Non-pigmented ciliary epithelial cell (primary cell): ENCODE measurements around the gene RBM19.

ENCODE experiments used
- DNase-seq: peaks from one replicate; pipeline ENCODE4 v3.0.0-alpha.2; 2010; ENCODE audit warnings: low read depth

The RBM19 gene

GRCh38 chr12:113958108-113958507, 8.0 kb downstream of the RBM19 start:
- no peak for DNase-seq

GRCh38 chr12:113957627-113958026, 8.5 kb downstream of the RBM19 start:
- DNase-seq: no peak

GRCh38 chr12:113955109-113955970, 10.8 kb downstream of the RBM19 start:
- DNase-seq: no peak

GRCh38 chr12:113954547-113954946, 11.6 kb downstream of the RBM19 start:
- DNase-seq: no peak

GRCh38 chr12:113950873-113951272, 15.3 kb downstream of the RBM19 start:
- DNase-seq: no peak

- no peak for DNase-seq
These were observed 16.5 kb downstream of the RBM19 start for GRCh38 chr12:113949321-113950305.

- no peak for DNase-seq
These were observed 17.8 kb downstream of the RBM19 start for GRCh38 chr12:113948151-113948914.

GRCh38 chr12:113946175-113946574, 19.9 kb downstream of the RBM19 start:
- no peak for DNase-seq

GRCh38 chr12:113945174-113946173, 20.7 kb downstream of the RBM19 start:
- no peak for DNase-seq

GRCh38 chr12:113942209-113942608, 23.9 kb downstream of the RBM19 start:
- no peak for DNase-seq

- DNase-seq: no peak
These were observed 25.0 kb downstream of the RBM19 start for GRCh38 chr12:113941208-113941486.

- no peak for DNase-seq
These were observed 25.5 kb downstream of the RBM19 start for GRCh38 chr12:113940357-113941207.

GRCh38 chr12:113939867-113940266, 26.3 kb downstream of the RBM19 start:
- DNase-seq: no peak

GRCh38 chr12:113938471-113938870, 27.7 kb downstream of the RBM19 start:
- no peak for DNase-seq

GRCh38 chr12:113936460-113936859, 29.7 kb downstream of the RBM19 start:
- no peak for DNase-seq

- no peak for DNase-seq
These were observed 30.7 kb downstream of the RBM19 start for GRCh38 chr12:113935459-113935858.

- no peak for DNase-seq
These were observed 31.2 kb downstream of the RBM19 start for GRCh38 chr12:113934946-113935345.

GRCh38 chr12:113934060-113934814, 31.9 kb downstream of the RBM19 start:
- DNase-seq: no peak

GRCh38 chr12:113933201-113933786, 32.8 kb downstream of the RBM19 start:
- DNase-seq: peak; percentile 37
